Transverse colon (tissue), 4 donors: ENCODE data around the gene LRRC46.

ENCODE experiments used
- CTCF ChIP-seq, 5 experiments: fragments of 200-600 bp in 3 of 5; fragments of 450-650 bp in 2 of 5; sonication (generic) in 3 of 5; IDR thresholded peaks; 1 replicate in 2 of 5; 2 replicates in 3 of 5; pipeline ENCODE4 v1.5.1; 2016 to 2017; ENCODE audit warnings: antibody characterized with exemption in 5 of 5, inconsistent platforms in 3 of 5, mild to moderate bottlenecking in 2 of 5, moderate library complexity in 1 of 5
- EP300 ChIP-seq: sonication (generic); formaldehyde crosslinking; IDR thresholded peaks from one replicate; pipeline ENCODE4 v1.6.1; 2017; ENCODE audit warnings: antibody characterized with exemption, low read depth
- POLR2A ChIP-seq: fragments of 450-650 bp; IDR thresholded peaks from one replicate; pipeline ENCODE4 v1.6.1; 2016; ENCODE audit warnings: antibody characterized with exemption, mild to moderate bottlenecking, moderate library complexity
- POLR2AphosphoS5 ChIP-seq, 3 donors: sonication (generic); formaldehyde crosslinking; IDR thresholded peaks; one replicate each; pipeline ENCODE4 v1.6.1; 2016; ENCODE audit warnings: antibody characterized with exemption in 3 of 3

GRCh38 chr17:47872019-47872650 is 40.7 kb downstream of the LRRC46 start:
- TF ChIP-seq EP300, result no peak
- TF ChIP-seq POLR2A, result no peak
- no peak for TF ChIP-seq CTCF (IDR thresholded peaks at IDR 0.05)
- TF ChIP-seq POLR2AphosphoS5 (IDR thresholded peaks at IDR 0.05), result no peak
